Tibial artery (tissue), 4 donors: Measurements from ENCODE around the gene CHD2.

Experiments
- DNase-seq, 2 donors: peaks; one replicate each; pipeline ENCODE4 v3.0.0-alpha.2; 2019
- H3K27ac ChIP-seq, 2 donors: fragments of 200-600 bp; sonication (generic) in 1 of 2; 1 replicate in 1 of 2; 2 replicates in 1 of 2; pipeline ENCODE4 v1.5.1; 2018 to 2019; ENCODE audit warnings: mild to moderate bottlenecking in 1 of 2
- H3K27me3 ChIP-seq, 2 donors: fragments of 200-600 bp; sonication (generic) in 1 of 2; one replicate each; pipeline versions ENCODE4 v1.5.1 to v1.6.0; 2016 to 2019
- H3K36me3 ChIP-seq, 3 donors: fragments of 200-600 bp; sonication (generic) in 2 of 3; one replicate each; pipeline ENCODE4 v1.5.1; 2016 to 2019; ENCODE audit warnings: mild to moderate bottlenecking in 2 of 3
- H3K4me1 ChIP-seq, 4 donors: fragments of 200-600 bp; sonication (generic) in 2 of 4; 1 replicate in 3 of 4; 2 replicates in 1 of 4; pipeline ENCODE4 v1.5.1; 2016 to 2019
- H3K4me3 ChIP-seq, 2 donors: fragments of 200-600 bp; sonication (generic) in 1 of 2; 1 replicate in 1 of 2; 2 replicates in 1 of 2; pipeline ENCODE4 v1.5.1; 2018 to 2019; ENCODE audit warnings: mild to moderate bottlenecking in 2 of 2
- H3K9me3 ChIP-seq, 3 donors: fragments of 200-600 bp; sonication (generic) in 1 of 3; one replicate each; pipeline ENCODE4 v1.5.1; 2016 to 2019
- intact Hi-C: fragments of 100-400 bp; cut with DNase I; formaldehyde crosslinking; loops from one replicate; pipeline ENCODE4 v1.15.0; 2023; ENCODE audit warnings: low total_unique reads
- TF ChIP-seq, protein P1 (sequence below), 2 experiments: fragments of 200-600 bp in 1 of 2; fragments of 450-650 bp in 1 of 2; IDR thresholded peaks; one replicate each; pipeline ENCODE4 v1.5.1; 2017 to 2019; ENCODE audit warnings: antibody characterized with exemption in 2 of 2, mild to moderate bottlenecking in 1 of 2, moderate library complexity in 1 of 2

The CHD2 gene

DNA sequence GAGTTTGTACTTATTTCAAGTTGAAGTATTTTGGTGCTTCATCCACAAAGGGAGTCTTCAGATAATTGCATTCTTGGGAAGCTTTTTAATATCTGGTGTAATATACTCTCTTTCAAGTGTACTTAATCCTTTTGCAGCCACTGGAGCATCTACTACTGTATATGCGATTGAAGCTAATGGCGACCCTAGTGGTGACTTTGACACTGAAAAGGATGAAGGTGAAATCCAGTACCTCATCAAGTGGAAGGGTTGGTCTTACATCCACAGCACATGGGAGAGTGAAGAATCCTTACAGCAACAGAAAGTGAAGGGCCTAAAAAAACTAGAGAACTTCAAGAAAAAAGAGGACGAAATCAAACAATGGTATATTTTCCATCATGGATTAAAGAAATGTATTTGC lies 42.6 kb downstream of the CHD2 start:
- Histone ChIP-seq H3K27me3 (no peaks in the 10 kb centered on the region), H3K27ac (no peak overlapping the region), H3K36me3 (peaks cover 91 to 96% (median 95%) of the 10 kb centered on the region in 3 donors), H3K4me3 (no peak overlapping the region), H3K9me3 (no peaks in the 10 kb centered on the region), H3K4me1 (no peaks in the 10 kb centered on the region)
- intact Hi-C loops = no loop called here
- DNase-seq = no peak
- TF ChIP-seq, protein P1, sequence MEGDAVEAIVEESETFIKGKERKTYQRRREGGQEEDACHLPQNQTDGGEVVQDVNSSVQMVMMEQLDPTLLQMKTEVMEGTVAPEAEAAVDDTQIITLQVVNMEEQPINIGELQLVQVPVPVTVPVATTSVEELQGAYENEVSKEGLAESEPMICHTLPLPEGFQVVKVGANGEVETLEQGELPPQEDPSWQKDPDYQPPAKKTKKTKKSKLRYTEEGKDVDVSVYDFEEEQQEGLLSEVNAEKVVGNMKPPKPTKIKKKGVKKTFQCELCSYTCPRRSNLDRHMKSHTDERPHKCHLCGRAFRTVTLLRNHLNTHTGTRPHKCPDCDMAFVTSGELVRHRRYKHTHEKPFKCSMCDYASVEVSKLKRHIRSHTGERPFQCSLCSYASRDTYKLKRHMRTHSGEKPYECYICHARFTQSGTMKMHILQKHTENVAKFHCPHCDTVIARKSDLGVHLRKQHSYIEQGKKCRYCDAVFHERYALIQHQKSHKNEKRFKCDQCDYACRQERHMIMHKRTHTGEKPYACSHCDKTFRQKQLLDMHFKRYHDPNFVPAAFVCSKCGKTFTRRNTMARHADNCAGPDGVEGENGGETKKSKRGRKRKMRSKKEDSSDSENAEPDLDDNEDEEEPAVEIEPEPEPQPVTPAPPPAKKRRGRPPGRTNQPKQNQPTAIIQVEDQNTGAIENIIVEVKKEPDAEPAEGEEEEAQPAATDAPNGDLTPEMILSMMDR (IDR thresholded peaks at IDR 0.05) = no peak

DNA sequence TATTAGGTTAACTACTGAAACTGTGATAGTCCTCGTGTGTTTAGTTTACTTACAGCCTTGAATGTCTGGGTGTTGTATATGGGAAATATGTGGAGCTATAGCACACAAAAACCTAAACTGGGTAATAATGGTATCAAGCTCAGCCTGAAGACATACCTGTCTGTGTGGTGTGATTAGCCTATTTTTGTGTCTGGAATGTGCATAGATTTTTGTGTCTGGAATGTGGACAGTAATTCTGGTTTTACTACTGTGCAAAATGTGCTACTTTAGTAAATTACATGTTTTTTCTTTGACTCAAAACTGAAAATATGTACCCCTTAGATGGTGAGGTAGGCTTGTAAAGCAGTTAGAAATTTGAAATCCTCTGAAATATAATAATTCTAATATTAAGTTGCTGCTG lies 43.5 kb downstream of the CHD2 start:
- no peaks in the 10 kb centered on the region for H3K27me3 ChIP-seq
- peaks cover 91 to 96% (median 95%) of the 10 kb centered on the region in 3 donors for H3K36me3 ChIP-seq
- TF ChIP-seq, protein P1 (IDR thresholded peaks at IDR 0.05) = no peak
- no peaks in the 10 kb centered on the region for H3K4me1 ChIP-seq
- intact Hi-C loops = no loop called here
- no peak overlapping the region for H3K27ac ChIP-seq
- no peak for DNase-seq
- peaks cover 0 to 4% (median 3%) of the 10 kb centered on the region in 3 donors for H3K9me3 ChIP-seq
- H3K4me3 ChIP-seq = no peak overlapping the region

DNA sequence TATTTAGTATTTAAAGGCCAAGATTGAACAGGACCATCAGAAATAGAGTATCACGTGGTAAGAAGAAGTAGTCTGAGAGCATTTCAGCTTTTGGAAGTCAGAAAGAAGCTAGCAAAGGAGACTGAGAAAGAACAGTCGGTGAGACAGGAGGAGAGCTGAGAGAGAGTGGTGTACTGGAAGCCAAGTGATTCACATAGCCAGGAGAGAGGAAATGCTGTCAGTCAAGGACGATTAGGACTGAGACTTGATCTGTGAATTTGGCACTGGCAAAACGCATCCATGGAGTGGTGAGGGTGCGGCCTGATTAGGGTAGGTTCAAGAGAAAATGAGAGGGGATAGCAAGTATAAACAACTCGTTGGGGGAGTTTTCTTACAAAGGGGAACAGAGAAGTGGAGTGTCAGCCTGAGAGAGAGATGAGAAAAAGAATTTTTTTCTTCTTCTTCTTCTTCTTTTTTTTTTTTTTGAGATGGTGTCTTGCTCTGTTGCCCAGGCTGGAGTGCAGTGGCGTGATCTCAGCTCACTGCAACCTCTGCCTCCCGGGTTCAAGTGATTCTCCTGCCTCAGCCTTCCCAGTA lies 44.9 kb downstream of the CHD2 start:
- H3K27ac ChIP-seq = no peak overlapping the region
- TF ChIP-seq, protein P1 (IDR thresholded peaks at IDR 0.05) = no peak
- intact Hi-C loops = no loop called here
- H3K27me3 ChIP-seq = no peaks in the 10 kb centered on the region
- H3K4me3 ChIP-seq = no peak overlapping the region
- peaks cover 0 to 18% (median 16%) of the 10 kb centered on the region in 3 donors for H3K9me3 ChIP-seq
- H3K36me3 ChIP-seq = peaks cover 92 to 96% (median 95%) of the 10 kb centered on the region in 3 donors
- H3K4me1 ChIP-seq = no peaks in the 10 kb centered on the region
- DNase-seq = no peak

DNA sequence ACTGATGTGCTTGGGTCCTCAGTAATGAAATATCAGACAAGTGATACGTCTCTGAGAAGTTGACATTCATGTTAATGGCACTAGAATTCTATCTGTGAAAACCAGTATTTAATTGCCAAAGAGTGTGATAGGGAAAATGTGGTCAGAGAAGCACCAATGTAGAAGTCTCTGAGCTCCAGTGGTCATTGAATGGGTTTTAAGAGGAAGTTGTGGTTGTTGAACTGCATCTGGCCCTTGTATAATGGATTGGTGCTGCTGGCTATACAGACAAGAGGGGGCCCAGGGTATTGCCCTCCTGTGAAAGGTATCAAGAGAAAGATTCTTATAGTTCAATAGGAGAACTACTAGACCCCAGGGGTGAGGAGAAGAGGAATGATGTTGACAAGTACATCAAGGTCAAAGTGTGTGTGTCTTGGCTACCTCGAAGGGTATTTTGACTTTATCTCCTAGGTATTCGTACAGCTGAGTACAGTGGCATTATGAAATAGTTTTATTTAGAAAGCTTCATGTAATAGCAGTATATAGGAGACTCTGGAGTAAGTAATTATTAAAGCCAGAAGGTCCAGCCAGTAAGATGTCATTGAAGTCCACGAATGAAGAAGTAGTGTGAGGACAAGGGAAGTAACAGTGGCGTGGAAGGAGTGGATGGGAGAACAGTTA lies 47.1 kb downstream of the CHD2 start:
- DNase-seq = no peak
- Histone ChIP-seq H3K9me3 (peaks cover 0 to 23% (median 16%) of the 10 kb centered on the region in 3 donors), H3K4me1 (peaks cover 0 to 18% (median 5%) of the 10 kb centered on the region in 4 donors), H3K27me3 (no peaks in the 10 kb centered on the region), H3K36me3 (peaks cover 85 to 95% (median 91%) of the 10 kb centered on the region in 3 donors), H3K4me3 (no peak overlapping the region), H3K27ac (no peak overlapping the region)
- TF ChIP-seq, protein P1 (IDR thresholded peaks at IDR 0.05) = no peak
- intact Hi-C loops = no loop called here

DNA sequence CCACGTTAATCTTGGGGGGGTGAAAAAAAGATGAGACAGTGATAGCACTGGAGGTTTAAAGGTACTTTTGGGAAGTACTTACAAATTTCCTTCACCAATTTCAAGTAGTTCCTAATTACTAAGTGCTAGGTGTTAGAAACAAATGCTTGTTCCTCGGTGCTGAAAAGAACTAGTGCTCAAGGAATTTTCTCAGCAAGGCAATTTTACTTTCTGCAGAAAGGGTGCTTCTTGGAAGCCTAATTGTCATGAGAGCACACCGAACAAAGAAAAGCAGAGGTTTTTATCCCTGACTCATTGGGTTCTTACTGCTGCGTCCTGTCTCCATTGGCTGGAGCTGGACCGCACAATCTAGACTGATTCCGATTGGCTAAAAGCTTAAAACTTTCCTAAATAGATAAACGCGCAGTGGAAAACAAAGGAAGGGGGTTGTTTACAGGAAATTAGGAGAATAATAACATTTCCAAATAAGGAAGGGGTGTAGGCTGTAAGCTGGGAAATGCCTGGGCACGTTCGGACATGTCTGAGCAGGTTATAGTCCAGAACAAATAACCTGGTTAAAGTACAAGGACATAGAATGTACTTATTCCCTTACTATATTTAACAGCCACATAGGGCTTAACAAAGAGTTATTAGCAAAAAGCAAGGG lies 49.6 kb downstream of the CHD2 start:
- no peak overlapping the region for H3K27ac ChIP-seq
- H3K4me1 ChIP-seq = peaks cover 0 to 31% (median 5%) of the 10 kb centered on the region in 4 donors
- no peak overlapping the region for H3K4me3 ChIP-seq
- peaks cover 0 to 23% (median 16%) of the 10 kb centered on the region in 3 donors for H3K9me3 ChIP-seq
- H3K27me3 ChIP-seq = no peaks in the 10 kb centered on the region
- TF ChIP-seq, protein P1 (IDR thresholded peaks at IDR 0.05) = no peak
- intact Hi-C loops = no loop called here
- peaks cover 75 to 94% (median 86%) of the 10 kb centered on the region in 3 donors for H3K36me3 ChIP-seq
- DNase-seq = no peak
